GM12878 (cell line): ENCODE results near the gene MYO7B. TPM values are rescaled to one million over a fixed set of nuclear protein-coding genes. Genes with fewer than 3 reads are reported as not detected.

Experiments
- ATAC-seq: fragments of 200-7000 bp; cut with Tn5 transposase; 3 replicates; pipeline ENCODE4 v1.9.1; 2020; ENCODE audit warnings: mild to moderate bottlenecking, moderate library complexity
- BruUV-seq: library from RNA; stranded (reverse); fragments of 400-500 nt; replicated peaks from 2 replicates; lab custom pipeline; 2021; lab: Mats Ljungman, UMichigan
- CTCF ChIA-PET: fragments of 300-600 bp; sonication (Branson Sonifier 250); formaldehyde crosslinking; extraction: SDS; loops from one replicate; lab custom pipeline; 2021; ENCODE audit warnings: inconsistent platforms; lab: Yijun Ruan, JAX
- POLR2A ChIA-PET: fragments of 350-600 bp; formaldehyde crosslinking; extraction: SDS; loops from one replicate; lab custom pipeline; 2021; ENCODE audit warnings: inconsistent platforms; lab: Charles Lee
- RAD21 ChIA-PET: fragments of 300-600 bp; sonication (Branson Sonifier 250); formaldehyde crosslinking; loops from one replicate; lab custom pipeline; 2023; ENCODE audit warnings: antibody characterized with exemption; ENCODE audit not compliant: unreplicated experiment; lab: Charles Lee
- SMC1A ChIA-PET: fragments of 300-600 bp; sonication (Branson Sonifier 250); formaldehyde crosslinking; loops from one replicate; lab custom pipeline; 2023; ENCODE audit not compliant: unreplicated experiment, uncharacterized antibody; lab: Charles Lee
- DNase-seq: peaks from one replicate; pipeline ENCODE4 v3.0.0-alpha.2; 2011; ENCODE audit warnings: low read depth, low spot score
- FAIRE-seq: peaks from 3 replicates; lab custom pipeline; 2011; peaks lifted over from hg19 to GRCh38; lab: Jason Lieb, UNC
- H2AFZ ChIP-seq: 2 replicates; pipeline ENCODE4 v1.6.0; 2011; ENCODE audit warnings: low read depth, low read length, control low read depth; ENCODE audit not compliant: control insufficient read depth
- H3K27ac ChIP-seq: 2 replicates; pipeline ENCODE4 v1.5.1; 2011; ENCODE audit warnings: control low read depth; ENCODE audit not compliant: control insufficient read depth, insufficient read depth
- H3K27me3 ChIP-seq, 2 experiments: replicated peaks in 1 of 2; 2 replicates each; pipeline versions ENCODE4 v1.6.0 to v1.6.1; 2011; ENCODE audit warnings: low read length in 1 of 2; ENCODE audit not compliant: control insufficient read depth in 2 of 2, insufficient read depth in 2 of 2
- H3K36me3 ChIP-seq, 2 experiments: 2 replicates each; pipeline ENCODE4 v1.5.1; 2011; ENCODE audit warnings: low read length in 1 of 2; ENCODE audit not compliant: control insufficient read depth in 2 of 2, insufficient read depth in 2 of 2
- H3K4me1 ChIP-seq: 2 replicates; pipeline ENCODE4 v1.6.1; 2011; ENCODE audit warnings: mild to moderate bottlenecking, low read length, moderate library complexity, mixed read lengths; ENCODE audit not compliant: control insufficient read depth, insufficient read depth
- H3K4me2 ChIP-seq: 2 replicates; pipeline ENCODE4 v1.6.0; 2011; ENCODE audit warnings: control low read depth; ENCODE audit not compliant: control insufficient read depth, insufficient read depth
- H3K4me3 ChIP-seq: fragments of 200-600 bp; sonication (generic); 2 replicates; pipeline ENCODE4 v1.5.1; 2016
- H3K79me2 ChIP-seq: 2 replicates; pipeline ENCODE4 v1.6.0; 2011; ENCODE audit warnings: low read length; ENCODE audit not compliant: control insufficient read depth, insufficient read depth
- H3K9ac ChIP-seq: 2 replicates; pipeline ENCODE4 v1.8.0; 2011; ENCODE audit warnings: low read length, control low read depth, mixed read lengths; ENCODE audit not compliant: control insufficient read depth, insufficient read depth
- H3K9me3 ChIP-seq: replicated peaks from 3 replicates; pipeline ENCODE4 v1.5.1; 2011; ENCODE audit warnings: mild to moderate bottlenecking, low read length; ENCODE audit not compliant: control insufficient read depth, insufficient read depth
- H4K20me1 ChIP-seq: 2 replicates; pipeline ENCODE4 v1.6.0; 2011; ENCODE audit not compliant: control insufficient read depth, insufficient read depth
- ETV6 ChIP-seq, 2 experiments: fragments of 450-650 bp in 1 of 2; IDR thresholded peaks in 1 of 2; conservative IDR thresholded peaks in 1 of 2; 2 replicates each; pipeline ENCODE4 v1.6.1; 2014; ENCODE audit warnings: antibody characterized with exemption in 1 of 2, borderline replicate concordance in 1 of 2, low read depth in 1 of 2, mild to moderate bottlenecking in 1 of 2, moderate library complexity in 1 of 2
- GABPA ChIP-seq: IDR thresholded peaks from 2 replicates; pipeline ENCODE4 v1.6.1; 2014; ENCODE audit warnings: antibody characterized with exemption, low read depth, mild to moderate bottlenecking, inconsistent platforms
- KLF5 ChIP-seq: fragments of 450-650 bp; IDR thresholded peaks from 2 replicates; pipeline ENCODE4 v1.6.1; 2014; ENCODE audit warnings: mild to moderate bottlenecking; ENCODE audit not compliant: partially characterized antibody
- MEF2A ChIP-seq: IDR thresholded peaks from 2 replicates; pipeline ENCODE4 v1.6.1; 2011; ENCODE audit warnings: low read depth, mild to moderate bottlenecking, low read length, moderate library complexity; ENCODE audit not compliant: insufficient read depth
- MEF2B ChIP-seq: fragments of 450-650 bp; IDR thresholded peaks from 2 replicates; pipeline ENCODE4 v1.6.1; 2018; ENCODE audit warnings: mild to moderate bottlenecking, moderate library complexity; ENCODE audit not compliant: partially characterized antibody, poor library complexity, severe bottlenecking
- NFIC ChIP-seq: IDR thresholded peaks from 2 replicates; pipeline ENCODE4 v1.6.1; 2012; ENCODE audit warnings: low read depth, mild to moderate bottlenecking, inconsistent platforms, low read length, moderate library complexity
- POLR2AphosphoS5 ChIP-seq: IDR thresholded peaks from 2 replicates; pipeline ENCODE4 v1.6.1; 2011; ENCODE audit warnings: mild to moderate bottlenecking, low read length, inconsistent platforms
- SUZ12 ChIP-seq: fragments of 200-600 bp; sonication (generic); IDR thresholded peaks from one replicate; pipeline ENCODE4 v1.6.1; 2018; ENCODE audit warnings: antibody characterized with exemption, mild to moderate bottlenecking; ENCODE audit not compliant: unreplicated experiment
- ZNF207 ChIP-seq: fragments of 450-650 bp; IDR thresholded peaks from 2 replicates; pipeline ENCODE4 v1.6.1; 2014; ENCODE audit warnings: antibody characterized with exemption, mild to moderate bottlenecking, borderline replicate concordance
- ZZZ3 ChIP-seq: IDR thresholded peaks from 2 replicates; pipeline ENCODE4 v1.6.1; 2011; ENCODE audit warnings: low read depth; ENCODE audit not compliant: control insufficient read depth, insufficient read length
- WGBS: methylation state at CpG from one replicate; pipeline ENCODE4 v1.1.6; 2016; ENCODE audit warnings: low lambda C conversion rate; ENCODE audit not compliant: insufficient replicate concordance, insufficient coverage; ENCODE audit errors: missing lambda C conversion rate; 5-methylcytosine and 5-hydroxymethylcytosine counted together
- in situ Hi-C: fragments of 300-500 bp; cut with MboI; formaldehyde crosslinking; loops from 9 replicates; pipeline ENCODE4 v1.14.3; 2018; ENCODE audit warnings: mixed read lengths
- intact Hi-C: fragments of 100-400 bp; cut with micrococcal nuclease; formaldehyde crosslinking; loops from one replicate; pipeline ENCODE4 v1.14.2; 2022; ENCODE audit not compliant: unreplicated experiment
- polyA plus RNA-seq, 11 experiments: library from polyadenylated mRNA; depleted of rRNA in 4 of 11; unstranded in 6 of 11; stranded (reverse) in 5 of 11; fragments of >200 nt; fragmentation: Nextera tagmentation in 4 of 11; fragmentation: Illumina TruSeq in 1 of 11; extraction: Ambion mirVana in 4 of 11; extraction: Trizol in 1 of 11; gene quantifications; 1 replicate in 1 of 11; 2 replicates in 10 of 11; pipeline versions ENCODE4 v1.2.1 to v1.2.3, GENCODE V29; 2011 to 2016; ENCODE audit warnings: inconsistent platforms in 2 of 11, missing spikeins in 2 of 11, low read depth in 1 of 11
- total RNA-seq, 4 experiments: library from RNA; depleted of rRNA in 3 of 4; stranded (reverse); fragments of >200 nt in 3 of 4; fragmentation: Illumina TruSeq in 1 of 4; extraction: Trizol in 1 of 4; gene quantifications; 2 replicates each; pipeline versions ENCODE4 v1.2.1 to v1.2.3, GENCODE V29; 2013 to 2021
- TF ChIP-seq, protein P1 (sequence below): fragments of 450-650 bp; IDR thresholded peaks from 2 replicates; pipeline ENCODE4 v1.6.1; 2017; ENCODE audit warnings: borderline replicate concordance
- TF ChIP-seq, protein P2 (sequence below): IDR thresholded peaks from 2 replicates; pipeline ENCODE4 v1.6.1; 2012; ENCODE audit warnings: low read depth, low read length, improper control_type of control experiment
- TF ChIP-seq, protein P3 (sequence below): IDR thresholded peaks from 2 replicates; pipeline ENCODE4 v1.6.1; 2012; ENCODE audit warnings: low read depth, low read length, improper control_type of control experiment
- TF ChIP-seq, protein P4 (sequence below): fragments of 450-650 bp; IDR thresholded peaks from 2 replicates; pipeline ENCODE4 v1.6.1; 2017; ENCODE audit warnings: mild to moderate bottlenecking, moderate library complexity
- TF ChIP-seq, protein P5 (sequence below): IDR thresholded peaks from 2 replicates; pipeline ENCODE4 v1.6.1; 2011; ENCODE audit warnings: borderline replicate concordance, low read depth, mild to moderate bottlenecking, moderate library complexity, mixed read lengths, low read length; ENCODE audit not compliant: insufficient read depth; ENCODE audit errors: extremely low read length

The MYO7B gene
- total and polyA plus RNA-seq, 10 of the 15 experiments (the other 5 are each of a cell fraction or from before 2014, with no cell fraction given) = 0.08 to 4.8 (median 1.2) TPM

DNA sequence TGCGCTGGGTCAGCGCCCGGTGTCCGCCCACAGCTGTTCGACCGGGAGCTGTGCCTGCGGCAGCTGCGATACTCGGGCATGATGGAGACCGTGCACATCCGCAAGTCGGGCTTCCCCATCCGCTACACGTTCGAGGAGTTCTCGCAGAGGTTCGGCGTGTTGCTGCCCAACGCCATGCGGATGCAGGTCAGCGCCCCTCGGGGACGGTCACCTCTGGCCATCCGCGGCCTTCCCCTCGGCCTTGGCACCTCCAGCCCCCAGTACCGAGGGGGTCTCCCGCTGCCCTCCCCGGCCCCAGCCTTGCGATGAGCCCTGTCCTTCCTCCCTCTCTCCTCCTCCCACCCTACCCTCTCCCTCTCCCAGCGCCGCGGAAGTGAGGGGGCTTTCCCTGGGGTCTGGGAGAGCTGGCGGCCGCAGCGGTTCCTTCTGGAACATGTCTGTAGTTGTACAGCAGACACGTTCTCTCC is 57.3 kb downstream of the MYO7B start:
- Histone ChIP-seq H3K4me2 (no peak overlapping the region), H3K79me2 (no peaks in the 10 kb centered on the region), H3K4me3 (no peak overlapping the region), H3K9me3 (no peaks in the 10 kb centered on the region), H4K20me1 (no peaks in the 10 kb centered on the region), H2AFZ (no peak overlapping the region), H3K36me3 (no peaks in the 10 kb centered on the region), H3K9ac (no peak overlapping the region), H3K27me3 (no peaks in the 10 kb centered on the region), H3K27ac (no peak overlapping the region), H3K4me1 (no peaks in the 10 kb centered on the region)
- RAD21 ChIA-PET = interaction anchor here (1.2 kb wide), 1 partner anchor 57 kb away, joined by 3 read pairs; no protein-coding TSS in a partner anchor
- in situ Hi-C loops = no loop called here
- SMC1A ChIA-PET = no interaction called here
- POLR2A ChIA-PET = no interaction called here
- no peak for FAIRE-seq
- ATAC-seq = no peak
- BruUV-seq = no TSS peak
- WGBS = 79% methylated on average over 17 of the region's 37 CpGs
- intact Hi-C loops = no loop called here
- CTCF ChIA-PET = interaction anchor here (0.6 to 4.5 kb wide), 2 partner anchors 58 to 460 kb away, joined by 3 to 90 read pairs; no protein-coding TSS in a partner anchor
- no peak for DNase-seq
- TF ChIP-seq NFIC = no peak
- TF ChIP-seq, protein P1, sequence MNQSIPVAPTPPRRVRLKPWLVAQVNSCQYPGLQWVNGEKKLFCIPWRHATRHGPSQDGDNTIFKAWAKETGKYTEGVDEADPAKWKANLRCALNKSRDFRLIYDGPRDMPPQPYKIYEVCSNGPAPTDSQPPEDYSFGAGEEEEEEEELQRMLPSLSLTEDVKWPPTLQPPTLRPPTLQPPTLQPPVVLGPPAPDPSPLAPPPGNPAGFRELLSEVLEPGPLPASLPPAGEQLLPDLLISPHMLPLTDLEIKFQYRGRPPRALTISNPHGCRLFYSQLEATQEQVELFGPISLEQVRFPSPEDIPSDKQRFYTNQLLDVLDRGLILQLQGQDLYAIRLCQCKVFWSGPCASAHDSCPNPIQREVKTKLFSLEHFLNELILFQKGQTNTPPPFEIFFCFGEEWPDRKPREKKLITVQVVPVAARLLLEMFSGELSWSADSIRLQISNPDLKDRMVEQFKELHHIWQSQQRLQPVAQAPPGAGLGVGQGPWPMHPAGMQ = no peak
- TF ChIP-seq, protein P2, sequence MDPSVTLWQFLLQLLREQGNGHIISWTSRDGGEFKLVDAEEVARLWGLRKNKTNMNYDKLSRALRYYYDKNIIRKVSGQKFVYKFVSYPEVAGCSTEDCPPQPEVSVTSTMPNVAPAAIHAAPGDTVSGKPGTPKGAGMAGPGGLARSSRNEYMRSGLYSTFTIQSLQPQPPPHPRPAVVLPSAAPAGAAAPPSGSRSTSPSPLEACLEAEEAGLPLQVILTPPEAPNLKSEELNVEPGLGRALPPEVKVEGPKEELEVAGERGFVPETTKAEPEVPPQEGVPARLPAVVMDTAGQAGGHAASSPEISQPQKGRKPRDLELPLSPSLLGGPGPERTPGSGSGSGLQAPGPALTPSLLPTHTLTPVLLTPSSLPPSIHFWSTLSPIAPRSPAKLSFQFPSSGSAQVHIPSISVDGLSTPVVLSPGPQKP = no peak
- no peak for TF ChIP-seq KLF5
- TF ChIP-seq, protein P3, sequence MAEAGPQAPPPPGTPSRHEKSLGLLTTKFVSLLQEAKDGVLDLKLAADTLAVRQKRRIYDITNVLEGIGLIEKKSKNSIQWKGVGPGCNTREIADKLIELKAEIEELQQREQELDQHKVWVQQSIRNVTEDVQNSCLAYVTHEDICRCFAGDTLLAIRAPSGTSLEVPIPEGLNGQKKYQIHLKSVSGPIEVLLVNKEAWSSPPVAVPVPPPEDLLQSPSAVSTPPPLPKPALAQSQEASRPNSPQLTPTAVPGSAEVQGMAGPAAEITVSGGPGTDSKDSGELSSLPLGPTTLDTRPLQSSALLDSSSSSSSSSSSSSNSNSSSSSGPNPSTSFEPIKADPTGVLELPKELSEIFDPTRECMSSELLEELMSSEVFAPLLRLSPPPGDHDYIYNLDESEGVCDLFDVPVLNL = no peak
- TF ChIP-seq ZZZ3 = no peak
- no peak for TF ChIP-seq MEF2A
- no peak for TF ChIP-seq GABPA
- no peak for TF ChIP-seq MEF2B
- TF ChIP-seq, protein P4, sequence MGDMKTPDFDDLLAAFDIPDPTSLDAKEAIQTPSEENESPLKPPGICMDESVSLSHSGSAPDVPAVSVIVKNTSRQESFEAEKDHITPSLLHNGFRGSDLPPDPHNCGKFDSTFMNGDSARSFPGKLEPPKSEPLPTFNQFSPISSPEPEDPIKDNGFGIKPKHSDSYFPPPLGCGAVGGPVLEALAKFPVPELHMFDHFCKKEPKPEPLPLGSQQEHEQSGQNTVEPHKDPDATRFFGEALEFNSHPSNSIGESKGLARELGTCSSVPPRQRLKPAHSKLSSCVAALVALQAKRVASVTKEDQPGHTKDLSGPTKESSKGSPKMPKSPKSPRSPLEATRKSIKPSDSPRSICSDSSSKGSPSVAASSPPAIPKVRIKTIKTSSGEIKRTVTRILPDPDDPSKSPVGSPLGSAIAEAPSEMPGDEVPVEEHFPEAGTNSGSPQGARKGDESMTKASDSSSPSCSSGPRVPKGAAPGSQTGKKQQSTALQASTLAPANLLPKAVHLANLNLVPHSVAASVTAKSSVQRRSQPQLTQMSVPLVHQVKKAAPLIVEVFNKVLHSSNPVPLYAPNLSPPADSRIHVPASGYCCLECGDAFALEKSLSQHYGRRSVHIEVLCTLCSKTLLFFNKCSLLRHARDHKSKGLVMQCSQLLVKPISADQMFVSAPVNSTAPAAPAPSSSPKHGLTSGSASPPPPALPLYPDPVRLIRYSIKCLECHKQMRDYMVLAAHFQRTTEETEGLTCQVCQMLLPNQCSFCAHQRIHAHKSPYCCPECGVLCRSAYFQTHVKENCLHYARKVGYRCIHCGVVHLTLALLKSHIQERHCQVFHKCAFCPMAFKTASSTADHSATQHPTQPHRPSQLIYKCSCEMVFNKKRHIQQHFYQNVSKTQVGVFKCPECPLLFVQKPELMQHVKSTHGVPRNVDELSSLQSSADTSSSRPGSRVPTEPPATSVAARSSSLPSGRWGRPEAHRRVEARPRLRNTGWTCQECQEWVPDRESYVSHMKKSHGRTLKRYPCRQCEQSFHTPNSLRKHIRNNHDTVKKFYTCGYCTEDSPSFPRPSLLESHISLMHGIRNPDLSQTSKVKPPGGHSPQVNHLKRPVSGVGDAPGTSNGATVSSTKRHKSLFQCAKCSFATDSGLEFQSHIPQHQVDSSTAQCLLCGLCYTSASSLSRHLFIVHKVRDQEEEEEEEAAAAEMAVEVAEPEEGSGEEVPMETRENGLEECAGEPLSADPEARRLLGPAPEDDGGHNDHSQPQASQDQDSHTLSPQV = no peak
- TF ChIP-seq ZNF207 = no peak
- no peak for TF ChIP-seq POLR2AphosphoS5
- no peak for TF ChIP-seq SUZ12
- TF ChIP-seq, protein P5, sequence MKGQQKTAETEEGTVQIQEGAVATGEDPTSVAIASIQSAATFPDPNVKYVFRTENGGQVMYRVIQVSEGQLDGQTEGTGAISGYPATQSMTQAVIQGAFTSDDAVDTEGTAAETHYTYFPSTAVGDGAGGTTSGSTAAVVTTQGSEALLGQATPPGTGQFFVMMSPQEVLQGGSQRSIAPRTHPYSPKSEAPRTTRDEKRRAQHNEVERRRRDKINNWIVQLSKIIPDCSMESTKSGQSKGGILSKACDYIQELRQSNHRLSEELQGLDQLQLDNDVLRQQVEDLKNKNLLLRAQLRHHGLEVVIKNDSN = no peak
- no peak for TF ChIP-seq ETV6 (conservative IDR thresholded peaks at IDR 0.05 in 1 of 2, IDR thresholded peaks at IDR 0.05 in 1 of 2; ENCODE audit: borderline replicate concordance in 1 of 2, low read depth in 1 of 2)
